NCI-H2107 treated with DMSO at 0.1 percent for 48 hours (cell line): ENCODE results near the gene SNX18.

Experiments used
- DNase-seq: peaks from one replicate; lab custom pipeline; 2025; ENCODE audit not compliant: unreplicated experiment; lab: John Stamatoyannopoulos, UW

SNX18 gene

DNA sequence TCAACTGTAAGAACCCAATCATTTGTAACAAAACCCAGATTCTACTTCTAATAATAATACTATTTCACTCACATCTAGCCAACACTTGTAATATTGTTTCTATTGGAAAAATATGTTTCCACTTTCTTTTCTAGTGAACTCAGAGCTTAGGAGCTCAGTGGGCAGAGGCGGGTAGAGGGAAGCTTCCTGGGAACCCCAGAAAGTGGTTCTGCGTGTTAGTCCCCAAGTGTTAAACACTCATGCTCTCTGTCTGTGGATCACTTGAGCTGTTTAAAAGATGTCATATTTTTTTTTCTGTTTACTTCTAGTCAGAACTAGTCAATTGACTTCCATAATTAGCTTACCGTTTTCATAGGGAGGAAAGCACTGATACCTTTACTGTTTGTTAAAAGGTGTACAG lies 20.6 kb downstream of the SNX18 start:
- no peak for DNase-seq

DNA sequence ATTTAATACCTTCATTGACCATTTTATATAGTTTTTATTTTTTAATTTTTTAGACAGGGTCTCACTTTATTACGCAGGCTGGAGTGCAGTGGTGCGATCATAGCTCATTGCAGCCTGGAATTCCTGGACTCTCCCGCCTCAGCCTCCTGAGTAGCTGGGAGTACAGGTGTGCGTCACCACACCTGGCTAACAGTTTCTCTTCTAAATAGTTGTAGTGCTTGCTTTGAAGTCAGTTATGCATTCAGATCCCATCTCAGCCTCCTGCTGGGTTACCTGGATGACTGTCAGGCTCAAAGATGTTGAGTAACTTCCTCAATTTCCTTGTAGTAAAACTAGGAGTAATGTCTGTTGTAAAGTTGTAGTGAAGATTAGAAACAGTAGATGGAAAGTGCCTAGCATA lies 21.4 kb downstream of the SNX18 start:
- DNase-seq = no peak

DNA sequence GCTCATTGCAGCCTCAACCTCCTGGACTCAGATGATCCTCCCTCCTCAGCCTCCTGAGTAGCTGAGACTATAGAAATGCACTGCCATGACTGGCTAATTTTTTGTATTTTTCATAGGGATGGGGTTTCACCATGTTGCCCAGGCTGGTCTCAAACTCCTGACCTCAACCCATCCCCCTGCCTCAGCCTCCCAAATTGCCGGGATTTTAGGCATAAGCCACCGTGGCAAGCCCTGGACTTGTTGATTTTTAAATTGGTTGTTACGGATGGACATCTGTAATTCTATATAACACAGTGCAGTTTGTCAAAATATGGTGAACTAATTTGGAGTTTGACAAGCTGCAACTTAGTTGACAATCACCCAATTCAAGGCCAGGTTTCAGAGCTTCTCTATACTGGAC lies 22.7 kb downstream of the SNX18 start:
- DNase-seq = no peak

DNA sequence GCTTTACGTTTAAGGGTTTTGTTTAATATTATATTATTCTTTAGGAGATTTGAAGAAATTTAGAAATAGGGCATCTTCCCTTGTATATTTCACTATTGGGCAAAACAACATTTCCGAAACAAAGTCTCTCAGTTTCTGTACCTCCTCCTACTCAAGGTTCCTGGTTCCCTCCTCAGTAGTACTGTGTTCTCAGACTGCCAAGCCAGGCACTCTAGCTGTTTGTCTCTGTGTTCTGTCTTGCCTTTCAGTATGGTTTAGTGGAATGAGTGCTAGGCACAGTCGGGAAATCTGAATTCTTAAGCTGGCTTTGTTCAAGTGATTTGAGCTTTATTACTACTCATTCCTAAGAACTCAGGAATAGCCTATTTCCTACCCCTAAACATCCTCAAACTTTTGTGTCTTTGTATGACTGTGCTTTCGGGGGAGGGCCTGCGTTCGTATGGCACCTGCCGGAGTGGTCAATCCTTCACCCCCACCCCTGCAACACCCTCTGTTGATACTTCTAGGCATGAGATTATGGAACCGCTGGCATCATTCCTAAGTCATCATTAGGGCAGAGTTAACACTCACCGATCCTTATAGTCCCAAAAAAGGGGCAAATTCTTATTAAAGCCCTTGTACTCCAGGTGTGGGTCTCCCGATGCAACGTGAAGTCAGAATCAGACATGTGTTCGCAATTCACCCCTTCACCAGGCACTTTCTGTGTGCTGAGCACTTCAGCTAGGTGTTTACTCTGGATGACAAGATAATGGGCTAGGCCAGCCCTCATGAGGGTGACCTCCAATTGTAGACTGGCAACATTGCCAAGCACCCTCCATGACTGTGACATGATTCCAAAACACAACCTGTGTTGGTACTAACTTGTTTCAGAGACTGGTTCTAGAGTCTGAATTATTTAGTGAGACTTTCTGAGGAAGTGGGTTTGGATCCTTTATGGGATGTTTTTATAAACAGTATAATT lies 24.5 kb downstream of the SNX18 start:
- no peak for DNase-seq

DNA sequence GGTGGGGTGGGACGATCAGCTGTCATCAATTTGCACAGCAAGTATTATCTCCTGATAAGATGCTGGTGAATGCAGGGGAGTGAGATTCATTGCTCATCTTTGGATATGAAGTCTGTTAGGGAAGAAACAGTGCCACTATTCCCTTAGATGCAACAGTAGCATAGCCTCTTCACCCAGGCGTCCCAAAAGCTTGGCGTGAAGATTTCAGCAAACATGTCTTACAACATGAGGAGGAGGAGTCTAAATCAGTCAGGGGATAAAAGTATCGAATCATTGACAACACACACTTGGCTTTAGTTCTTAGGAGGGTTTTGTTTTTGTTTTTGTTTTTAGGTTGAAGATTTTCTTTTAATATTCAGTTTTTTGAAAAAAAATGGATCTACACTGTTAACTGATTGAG lies 26.5 kb downstream of the SNX18 start:
- DNase-seq = no peak

DNA sequence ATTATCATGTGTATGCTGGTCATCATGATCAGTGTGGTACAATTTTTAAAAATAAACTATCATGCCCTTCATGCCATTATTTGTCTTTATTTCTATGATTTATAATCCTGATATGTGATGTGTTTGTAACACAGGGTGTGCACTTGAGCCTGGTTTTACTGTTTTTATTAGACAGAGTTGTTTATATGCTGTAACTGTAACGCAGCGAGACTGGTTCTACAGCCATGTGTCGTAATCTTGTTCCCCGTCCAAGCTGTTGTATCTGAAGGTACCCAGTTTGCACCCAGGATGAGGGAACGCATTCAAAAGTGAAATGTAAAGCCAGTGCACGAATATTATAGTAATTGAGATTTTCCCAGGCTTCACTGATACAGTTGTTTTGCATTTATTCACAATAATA lies 28.2 kb downstream of the SNX18 start:
- DNase-seq = no peak

DNA sequence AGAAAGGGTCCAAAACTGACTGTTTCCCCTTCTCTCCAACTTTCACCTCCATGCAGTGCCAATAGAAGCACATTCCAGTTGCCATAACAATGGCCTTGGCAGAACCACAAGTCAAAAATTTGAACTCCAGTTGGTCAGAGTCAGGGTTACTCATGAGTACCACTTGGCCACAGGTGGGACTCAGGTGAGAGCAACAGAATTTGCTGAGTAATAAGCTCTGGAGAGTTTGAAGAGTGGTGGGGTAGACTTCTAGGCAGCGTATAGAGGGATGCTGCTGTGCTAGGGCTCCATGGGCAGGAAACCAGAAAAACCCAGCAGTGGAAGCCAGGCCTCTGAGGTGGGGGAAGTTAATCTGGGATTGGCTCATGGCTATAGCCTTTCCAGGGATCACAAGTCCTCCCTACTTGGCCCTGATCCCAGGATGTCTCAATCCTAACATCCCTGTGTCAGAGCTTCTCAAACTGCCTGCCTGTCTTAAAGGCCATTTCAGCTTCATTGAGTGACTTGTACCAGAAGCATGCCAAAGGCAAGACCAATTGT lies 30.2 kb downstream of the SNX18 start:
- no peak for DNase-seq

DNA sequence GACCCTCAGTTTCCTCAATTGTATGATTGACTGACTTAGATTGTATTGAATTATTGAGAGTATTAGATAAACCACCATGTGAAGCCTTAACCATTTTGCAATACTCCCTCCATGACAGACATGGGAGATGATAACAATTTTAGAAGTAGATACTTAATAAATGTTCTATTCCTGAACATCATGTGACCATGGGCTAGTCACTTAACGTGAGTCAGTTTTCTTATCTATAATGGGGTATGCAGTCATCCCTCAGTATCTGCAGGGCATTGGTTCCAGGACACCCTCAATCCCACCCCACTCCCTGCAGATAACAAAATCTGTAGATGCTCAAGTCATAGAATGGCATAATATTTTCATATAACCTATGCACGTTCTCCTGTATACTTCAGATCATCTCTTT lies 31.0 kb downstream of the SNX18 start:
- DNase-seq = no peak

DNA sequence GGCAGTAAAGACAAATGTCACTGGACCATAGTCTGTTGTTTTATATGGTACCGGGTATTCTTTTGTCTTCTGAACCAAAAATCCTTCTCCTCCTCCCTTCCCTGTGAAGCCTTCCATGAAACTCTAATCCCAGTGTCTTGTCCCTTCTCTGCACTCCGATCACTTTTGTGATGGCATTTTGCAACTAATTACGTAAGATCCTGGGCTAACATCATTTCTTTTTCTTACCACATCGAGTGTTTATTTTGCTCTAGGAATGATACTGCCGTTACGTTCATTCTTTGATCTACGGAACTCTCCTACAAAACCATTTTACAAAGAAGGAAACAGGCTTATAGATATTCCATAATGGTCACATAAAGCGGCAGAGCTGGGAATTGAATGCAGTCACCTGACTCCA lies 33.7 kb downstream of the SNX18 start:
- DNase-seq = no peak

DNA sequence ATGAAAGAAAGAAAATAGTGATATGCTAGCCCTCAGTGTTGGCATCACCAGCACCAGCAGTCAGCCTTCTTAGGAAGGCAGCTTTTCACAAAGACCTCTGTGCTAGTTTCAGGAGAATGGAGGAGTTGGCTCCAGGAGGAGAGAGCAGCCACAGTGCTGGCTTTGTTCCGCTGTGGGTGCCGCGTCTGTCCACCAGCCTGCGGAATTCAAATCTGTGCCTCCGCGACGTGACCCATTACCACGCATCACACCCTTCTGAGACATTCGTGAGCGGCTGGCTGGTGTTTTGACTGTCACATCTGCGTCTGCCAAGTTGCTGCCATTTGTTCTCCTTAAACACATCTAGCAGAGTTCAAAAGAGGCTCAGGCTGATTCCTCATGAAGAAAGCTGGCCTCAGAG lies 34.4 kb downstream of the SNX18 start:
- DNase-seq = no peak

DNA sequence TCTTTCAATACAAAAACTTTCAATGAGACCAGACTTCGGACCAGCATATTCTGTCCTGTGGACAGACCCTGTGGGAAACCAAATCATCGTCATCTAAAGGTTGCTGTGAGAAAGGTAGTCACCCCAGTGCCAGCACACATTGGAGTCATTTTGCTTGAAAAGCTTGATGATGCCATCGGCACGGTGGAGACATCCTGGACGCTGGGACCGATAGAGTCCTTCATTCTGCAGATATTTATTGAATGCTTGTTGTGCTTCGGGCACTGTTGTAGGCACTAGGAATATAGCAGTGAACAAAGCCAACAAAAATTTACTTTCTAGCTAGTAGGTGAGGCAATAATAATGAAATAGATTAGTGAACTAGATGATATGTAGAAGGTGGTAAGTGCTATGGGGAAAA lies 34.9 kb downstream of the SNX18 start:
- DNase-seq = no peak

DNA sequence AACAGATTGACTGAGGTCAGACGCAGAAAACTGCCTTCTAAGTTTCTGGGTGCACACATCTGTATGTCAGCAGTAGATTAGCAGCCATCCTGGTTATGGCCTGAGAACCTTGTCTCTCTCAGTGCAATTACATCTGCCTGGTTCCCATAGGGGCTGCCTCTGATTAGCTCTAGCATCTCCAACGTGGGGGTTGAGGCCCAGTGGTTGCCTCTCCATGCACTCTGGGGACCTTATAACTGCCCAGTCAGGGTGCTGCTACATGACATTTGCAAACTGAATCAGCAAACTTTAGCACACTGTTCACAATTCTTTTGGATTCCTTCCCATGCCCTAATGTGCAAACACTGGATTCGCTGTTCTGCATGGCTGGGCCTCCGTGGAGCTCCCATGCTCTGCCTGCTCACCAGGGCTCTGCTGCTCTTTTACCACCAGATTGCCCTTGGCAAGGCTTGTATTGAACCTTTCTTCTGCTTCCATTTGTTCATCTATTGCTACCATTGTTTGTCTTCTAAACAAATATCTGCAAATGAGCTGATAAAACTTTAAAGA lies 36.2 kb downstream of the SNX18 start:
- DNase-seq = no peak

DNA sequence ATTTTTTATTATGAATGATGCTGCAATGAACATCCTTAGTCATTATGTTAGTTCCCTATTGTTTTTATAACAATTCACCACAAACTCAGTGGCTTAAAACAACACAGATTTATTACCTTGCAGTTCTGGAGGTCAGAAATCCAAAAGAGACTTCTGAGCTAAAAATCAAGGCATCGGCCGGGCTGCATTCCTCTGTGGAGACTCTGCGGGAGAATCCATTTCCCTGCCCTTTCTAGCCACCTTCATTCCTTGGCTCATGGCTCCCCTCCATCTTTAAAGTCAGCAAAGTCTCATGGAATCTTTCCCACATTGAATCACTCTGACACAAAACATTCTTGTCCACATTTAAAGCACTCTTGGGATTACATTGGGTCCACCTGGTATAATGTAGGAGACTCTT lies 38.6 kb downstream of the SNX18 start:
- no peak for DNase-seq

DNA sequence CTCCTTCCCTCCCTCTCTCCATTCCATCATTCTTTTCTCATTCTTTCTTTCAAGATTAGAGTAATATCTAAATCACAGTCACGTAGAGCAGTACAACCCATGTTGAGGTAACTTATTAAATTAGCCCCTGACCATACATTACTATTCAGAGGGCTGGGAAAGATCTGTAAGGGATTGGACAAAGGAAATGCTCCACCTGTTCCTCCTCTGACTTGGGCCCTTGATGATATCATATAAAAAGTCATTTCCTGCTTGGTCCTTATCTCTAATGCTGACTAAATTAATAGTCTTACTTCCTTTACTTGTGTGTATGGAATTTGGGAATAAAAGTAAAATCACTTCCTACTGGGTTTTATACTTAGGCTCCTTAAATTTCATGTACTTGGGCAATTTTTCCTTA lies 40.8 kb downstream of the SNX18 start:
- DNase-seq = no peak

DNA sequence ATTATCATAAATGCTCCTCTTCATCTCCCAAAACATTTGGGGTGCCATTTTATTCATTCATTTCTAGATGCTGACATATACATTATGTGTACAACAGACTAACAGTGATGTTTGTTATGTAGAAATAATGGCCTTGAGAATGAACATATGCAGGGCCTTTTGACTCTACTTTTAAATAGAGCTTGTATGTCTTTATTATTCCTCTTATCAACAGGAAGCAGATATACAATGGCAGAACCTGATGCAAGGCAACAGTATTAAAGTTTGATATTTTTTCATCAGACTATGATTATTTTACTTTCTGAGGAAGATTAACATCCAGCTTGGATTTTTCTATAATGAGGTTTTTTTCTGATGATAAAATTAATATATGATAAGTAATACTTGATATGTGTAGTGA lies 44.1 kb downstream of the SNX18 start:
- DNase-seq = no peak

DNA sequence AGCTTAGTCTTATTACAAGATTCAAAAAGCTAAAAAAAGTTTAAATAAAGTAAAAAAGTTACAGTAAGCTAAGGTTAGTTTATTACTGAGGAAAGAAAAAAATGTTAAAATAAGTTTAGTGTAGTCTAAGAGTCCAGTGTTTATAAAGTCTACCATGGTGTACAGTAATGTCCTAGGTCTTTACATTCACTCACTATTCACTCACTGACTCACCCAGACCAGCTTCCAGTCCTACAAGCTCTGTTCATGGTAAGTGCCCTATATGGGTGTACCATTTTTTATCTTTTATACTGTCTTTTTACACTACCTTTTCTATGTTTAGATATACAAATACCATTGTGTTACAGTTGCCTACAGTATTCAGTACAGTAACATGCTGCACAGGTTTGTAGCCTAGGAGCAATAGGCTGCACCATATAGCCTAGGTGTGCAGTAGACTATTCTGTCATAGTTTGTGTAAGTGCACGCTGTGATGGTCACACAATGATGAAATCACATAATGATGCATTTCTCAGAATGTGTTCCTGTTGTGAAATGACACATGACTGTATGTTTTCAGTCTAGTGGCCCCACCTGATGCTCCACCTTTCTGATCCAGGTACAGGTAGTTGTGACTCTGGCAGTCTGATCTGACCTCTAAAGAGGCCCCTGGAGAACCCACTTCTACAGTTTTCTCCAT lies 45.7 kb downstream of the SNX18 start:
- no peak for DNase-seq

DNA sequence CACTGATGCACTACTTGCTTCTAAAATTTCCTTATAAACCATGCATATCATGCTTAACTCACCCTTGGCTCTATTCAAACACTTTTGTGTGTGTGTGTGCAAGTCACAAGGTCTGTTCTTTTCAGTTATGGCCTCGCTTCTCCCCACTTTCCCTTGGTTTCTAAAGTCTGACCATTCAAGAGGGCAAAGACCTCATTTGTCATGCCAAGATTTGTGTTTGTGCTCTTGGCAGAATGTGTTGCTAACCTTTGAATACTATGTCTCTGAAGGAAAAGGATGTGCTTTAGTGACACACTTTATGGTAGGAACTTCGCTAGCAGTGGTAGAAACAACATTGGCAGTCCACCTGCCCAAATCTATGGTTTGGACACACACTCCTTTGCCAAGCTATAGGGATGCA lies 50.4 kb downstream of the SNX18 start:
- no peak for DNase-seq

DNA sequence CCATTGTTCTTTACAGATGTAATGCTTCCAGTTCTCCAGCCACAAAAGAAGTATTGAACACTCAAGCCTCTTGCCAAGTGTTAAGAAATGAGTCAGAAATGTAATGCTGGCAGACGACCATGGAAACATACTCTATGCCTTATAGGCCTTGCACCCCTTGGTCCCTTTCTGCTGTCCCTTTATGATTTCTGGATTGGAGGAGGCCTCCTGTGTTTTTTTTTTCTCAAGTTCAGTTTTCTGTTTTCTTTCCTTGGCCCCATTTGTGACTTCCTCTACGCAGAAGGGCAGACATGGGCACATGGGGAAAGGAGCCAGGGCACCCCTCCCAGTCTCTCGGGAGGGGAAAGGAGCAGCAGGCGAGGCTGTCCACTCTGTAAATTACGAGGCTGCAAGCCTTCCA lies 53.4 kb downstream of the SNX18 start:
- DNase-seq = no peak

DNA sequence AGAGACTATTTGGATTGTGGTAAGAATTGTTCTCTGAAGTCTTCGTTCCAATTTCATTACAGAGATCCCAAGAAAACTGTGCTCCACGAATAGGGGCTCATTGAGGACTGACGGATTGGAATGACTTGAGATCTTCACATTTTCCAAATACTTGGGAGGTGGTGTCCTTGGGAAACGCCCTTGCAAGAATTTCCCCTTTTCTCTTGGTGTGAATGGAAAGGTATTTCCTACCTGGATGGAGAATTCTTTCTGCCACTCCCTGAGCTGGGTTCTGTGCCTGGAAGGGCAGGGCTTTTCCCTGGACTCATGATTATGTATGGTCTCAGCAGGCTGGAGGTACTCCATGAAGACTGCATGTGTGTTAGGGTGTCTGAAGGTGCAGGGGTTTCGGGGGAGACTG lies 53.9 kb downstream of the SNX18 start:
- DNase-seq = no peak

DNA sequence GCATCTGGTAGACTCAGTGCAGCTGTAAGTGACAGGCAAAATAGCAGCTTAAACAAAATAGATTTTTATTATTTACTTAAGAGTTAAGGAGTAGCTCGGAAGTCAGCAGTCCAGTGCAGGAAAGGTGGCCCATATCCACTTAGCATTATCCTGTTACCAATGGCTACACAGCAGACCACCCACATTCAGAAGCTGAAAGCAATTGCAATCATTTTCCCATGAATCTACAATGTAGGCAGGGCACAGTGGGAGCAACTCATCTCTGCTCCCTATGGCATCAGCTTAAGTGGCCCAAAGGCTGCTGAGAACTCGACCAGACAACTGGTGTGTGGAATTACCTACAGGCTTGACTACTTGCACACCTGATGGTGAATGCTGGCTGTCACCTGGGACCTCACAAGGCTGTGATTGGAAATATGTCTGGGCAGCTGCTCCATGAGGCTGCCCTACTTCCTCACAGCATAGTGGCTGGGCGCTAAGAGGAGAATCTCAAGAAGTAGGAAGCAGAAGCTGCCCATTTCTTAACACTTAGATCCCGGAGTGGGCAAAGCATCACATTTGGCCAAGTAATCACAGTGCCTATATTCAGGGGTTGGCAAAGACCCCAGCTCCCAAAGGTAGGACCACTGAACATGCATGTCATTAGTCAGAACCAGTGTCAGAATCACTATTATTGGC lies 56.4 kb downstream of the SNX18 start:
- no peak for DNase-seq

DNA sequence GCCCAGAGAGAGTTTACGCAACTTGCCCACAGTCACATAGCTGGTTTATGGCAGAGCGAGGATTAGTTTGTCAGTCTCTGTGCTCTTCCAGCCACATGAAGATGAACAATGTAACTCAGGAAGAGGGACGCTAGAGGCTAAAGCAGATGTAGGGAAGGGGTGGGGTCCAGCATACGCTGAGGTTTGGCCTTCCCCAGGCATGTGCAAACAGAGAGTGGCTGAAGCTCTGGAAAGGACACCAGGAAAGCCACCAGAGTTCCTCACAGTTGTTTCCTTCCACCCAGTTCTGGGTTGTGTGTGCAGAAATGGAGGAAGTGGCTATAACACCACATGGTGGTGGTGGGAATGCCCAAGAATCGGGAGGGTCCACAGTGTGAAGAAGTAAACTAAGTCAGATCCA lies 60.0 kb downstream of the SNX18 start:
- no peak for DNase-seq
